Hematopoietic multipotent progenitor cell treated with erythropoietin and hydrocortisone succinate and interleukin-3 and kit ligand, for 6 days (in vitro differentiated cells): ENCODE results near the gene AXL.
"Not testable (repeated sequence)": the region's sequence is repeated elsewhere in the genome, so short reads cannot be mapped to it uniquely, and the experiment has no call there.

Experiments
- DNase-seq: peaks from one replicate; pipeline ENCODE4 v3.0.0-alpha.2; 2015

Gene AXL

DNA sequence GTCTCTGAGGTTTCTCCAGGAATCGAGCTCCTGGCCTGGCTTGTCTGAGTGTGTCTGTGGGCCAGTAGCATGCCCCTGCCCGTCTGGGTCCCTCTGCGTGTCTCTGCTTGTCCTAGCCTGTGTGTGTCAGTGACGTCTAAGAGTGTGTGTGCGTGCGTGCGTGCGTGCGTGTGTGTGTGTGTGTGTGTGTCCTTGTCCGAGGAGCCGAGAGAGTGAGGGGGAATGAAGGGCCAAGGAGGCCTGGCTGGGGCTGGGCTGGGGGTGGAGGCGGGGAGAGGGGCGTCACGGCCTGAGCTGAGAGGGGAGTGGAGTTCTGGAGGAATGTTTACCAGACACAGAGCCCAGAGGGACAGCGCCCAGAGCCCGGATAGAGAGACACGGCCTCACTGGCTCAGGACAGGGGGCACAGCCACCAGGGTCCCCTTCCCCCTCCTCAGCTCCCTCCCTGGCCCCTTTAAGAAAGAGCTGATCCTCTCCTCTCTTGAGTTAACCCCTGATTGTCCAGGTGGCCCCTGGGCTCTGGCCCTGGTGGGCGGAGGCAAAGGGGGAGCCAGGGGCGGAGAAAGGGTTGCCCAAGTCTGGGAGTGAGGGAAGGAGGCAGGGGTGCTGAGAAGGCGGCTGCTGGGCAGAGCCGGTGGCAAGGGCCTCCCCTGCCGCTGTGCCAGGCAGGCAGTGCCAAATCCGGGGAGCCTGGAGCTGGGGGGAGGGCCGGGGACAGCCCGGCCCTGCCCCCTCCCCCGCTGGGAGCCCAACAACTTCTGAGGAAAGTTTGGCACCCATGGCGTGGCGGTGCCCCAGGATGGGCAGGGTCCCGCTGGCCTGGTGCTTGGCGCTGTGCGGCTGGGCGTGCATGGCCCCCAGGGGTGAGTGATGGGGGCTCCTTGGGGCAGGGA is at the start of gene AXL:
AXL (plus strand) TSS at position 609 of the 893 bp plus-strand sequence; CDS start at position 779, 170 bp downstream.
- no peak for DNase-seq

DNA sequence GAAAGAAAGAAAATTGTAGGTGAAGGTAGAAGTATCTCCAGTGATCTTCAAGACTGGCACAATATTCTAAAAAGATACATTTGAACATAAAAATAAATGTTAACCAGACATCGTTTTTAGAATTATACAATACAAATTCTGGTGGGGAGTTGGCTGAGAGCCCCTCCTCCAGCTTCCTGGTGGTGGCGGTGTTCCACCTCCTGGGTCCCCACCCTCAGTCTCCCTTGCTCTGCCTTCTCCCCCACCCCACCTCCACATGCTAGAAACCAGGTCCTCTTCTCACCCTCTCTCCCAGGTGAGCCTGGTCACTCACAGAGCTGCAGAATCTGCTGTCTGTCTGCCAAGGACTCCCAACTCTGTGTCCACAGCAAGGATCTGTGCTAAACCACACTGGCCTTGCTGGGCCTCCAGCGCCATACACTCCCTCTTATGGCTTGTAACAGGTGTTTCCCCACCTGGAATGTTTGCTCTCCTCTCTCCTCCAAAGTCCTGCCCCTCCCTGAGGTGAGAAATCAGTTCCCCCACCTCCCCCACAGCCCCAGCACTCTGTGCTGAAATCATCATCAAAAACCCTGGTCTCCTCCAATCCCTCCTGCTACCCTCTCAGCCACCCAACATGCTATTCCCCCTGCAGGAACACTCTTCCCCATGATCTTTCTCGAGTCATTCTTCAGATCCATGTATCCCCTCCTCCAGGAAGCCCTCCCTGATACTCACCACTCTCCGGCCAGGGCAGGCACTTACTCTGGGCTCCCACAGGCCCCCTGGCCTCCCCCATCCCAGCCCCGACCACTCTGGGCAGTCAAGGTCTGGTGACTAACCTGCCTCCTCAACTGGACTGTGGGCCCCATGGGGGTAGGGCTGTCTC is 46.5 kb upstream of the AXL start:
- no peak for DNase-seq

DNA sequence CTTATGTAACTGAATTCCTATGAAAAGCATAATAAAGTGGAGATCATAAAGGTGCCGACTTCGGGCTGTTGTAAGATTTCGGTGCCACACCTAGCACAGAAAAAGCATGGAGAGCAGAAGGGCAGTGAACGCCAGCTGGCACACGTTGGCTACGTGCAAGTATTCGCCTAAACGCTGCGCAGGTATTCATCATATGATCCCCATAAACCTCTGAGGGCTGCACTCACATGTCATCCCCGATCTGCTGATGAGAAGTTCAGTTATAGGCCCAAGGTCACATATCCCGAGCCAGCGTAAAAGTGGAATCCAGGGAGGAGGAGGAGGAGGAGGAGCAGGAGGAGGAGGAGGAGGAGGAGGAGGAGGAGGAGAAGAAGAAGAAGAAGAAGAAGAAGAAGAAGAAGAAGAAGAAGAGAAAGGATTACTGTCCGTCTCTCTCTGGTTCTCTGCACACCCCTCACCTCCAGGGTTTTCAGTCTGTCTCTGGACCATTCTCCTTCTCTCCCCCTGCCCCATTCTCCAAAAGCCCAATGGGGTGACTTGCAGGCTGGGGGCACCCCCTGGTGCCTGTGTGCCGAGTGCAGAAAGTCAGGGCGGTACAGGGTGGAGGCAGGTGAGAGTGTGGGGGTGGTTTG is 44.6 kb upstream of the AXL start:
- DNase-seq, result no peak

DNA sequence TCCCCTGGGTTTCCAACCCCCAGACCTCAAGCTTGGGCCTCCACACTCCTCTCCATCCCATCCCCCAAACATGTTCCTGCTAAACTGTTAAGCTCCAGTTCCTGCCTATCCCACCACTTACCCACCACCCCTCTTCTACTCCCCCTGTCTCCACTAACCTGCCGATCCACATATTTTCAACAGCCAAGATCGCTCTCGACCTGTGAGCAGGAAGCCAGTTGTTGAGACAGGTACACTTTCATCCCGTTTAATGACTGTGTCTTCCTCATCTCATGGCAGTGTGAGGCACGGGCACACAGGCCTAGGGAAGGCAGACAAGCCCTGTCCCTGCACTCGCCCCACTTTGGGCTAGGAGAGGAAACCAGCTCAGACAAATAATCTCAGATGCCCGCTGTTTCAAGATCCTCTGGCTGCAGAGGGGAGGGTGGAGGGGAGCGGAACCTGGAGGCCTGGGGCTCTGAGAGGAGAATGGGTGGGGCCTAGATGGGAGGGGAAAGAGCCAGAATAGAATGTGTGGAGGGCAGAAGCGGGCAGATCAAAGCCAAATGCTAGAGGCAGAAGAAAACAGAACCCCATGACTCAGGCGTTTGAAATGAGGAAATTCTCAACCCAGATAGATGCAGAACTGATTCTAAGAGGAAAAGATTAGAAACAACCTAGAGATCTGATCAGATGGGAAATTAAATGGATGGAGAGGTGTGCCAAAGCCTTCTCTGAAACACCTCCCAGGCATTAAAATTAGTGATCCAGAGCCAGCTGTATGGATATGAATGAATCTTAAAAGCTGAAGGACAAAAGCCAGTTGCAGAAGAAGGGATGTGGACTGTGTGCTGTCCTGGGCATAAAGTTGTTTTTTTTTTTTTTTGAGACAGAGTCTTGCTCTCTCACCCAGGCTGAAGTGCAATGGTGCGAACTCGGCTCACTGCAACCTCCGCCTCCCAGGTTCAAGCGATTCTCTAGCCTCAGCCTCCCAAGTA is 42.9 kb upstream of the AXL start:
- peak; percentile 80 for DNase-seq

DNA sequence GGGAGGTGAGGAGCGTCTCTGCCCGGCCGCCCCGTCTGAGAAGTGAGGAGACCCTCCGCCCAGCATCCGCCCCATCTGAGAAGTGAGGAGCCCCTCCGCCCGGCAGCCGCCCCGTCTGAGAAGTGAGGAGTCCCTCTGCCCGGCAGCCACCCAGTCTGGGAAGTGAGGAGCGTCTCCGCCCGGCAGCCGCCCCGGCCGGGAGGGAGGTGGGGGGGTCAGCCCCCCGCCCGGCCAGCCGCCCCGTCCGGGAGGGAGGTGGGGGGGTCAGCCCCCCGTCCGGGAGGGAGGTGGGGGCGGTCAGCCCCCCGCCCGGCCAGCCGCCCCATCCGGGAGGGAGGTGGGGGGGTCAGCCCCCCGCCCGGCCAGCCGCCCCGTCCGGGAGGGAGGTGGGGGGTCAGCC is 38.9 kb upstream of the AXL start:
- DNase-seq, result not testable (repeated sequence)

DNA sequence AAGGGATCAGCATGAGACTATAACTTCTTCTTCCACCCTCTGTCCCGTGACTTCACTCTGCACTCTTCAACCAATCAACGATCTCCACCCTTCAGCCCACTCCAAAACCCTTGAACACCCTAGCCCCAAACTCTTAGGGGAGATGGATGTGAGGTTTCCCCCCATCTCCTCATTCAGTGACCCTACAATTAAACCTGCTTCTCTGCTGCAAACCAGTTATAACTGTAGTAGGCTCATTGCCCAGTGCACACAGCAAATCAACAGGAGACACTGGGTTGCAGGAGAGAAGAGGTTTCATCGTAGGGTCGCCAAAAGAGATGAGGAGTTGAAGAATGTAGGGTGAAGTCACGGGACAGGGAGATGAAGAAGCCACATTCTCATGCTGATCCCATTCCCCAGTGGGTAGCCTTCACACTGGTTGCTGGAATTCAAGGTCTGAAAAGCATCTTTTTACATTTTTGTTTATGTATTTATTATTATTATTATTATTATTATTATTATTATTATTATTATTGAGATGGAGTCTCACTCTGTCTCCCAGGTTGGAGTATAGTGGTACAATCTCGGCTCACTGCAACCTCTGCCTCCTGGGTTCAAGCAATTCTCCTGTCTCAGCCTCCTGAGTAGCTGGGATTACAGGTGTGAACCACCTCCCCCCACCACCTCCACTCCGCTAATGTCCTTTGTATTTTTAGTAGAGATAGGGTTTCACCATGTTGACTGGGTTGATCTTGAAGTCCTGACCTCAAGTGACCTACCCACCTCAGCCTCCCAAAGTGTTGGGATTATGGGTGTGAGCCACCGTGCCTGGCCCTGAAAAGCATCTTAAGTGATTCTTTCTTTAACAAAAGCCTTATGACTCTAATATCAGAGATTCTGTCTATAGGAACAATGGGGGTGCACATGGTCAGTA is 31.8 kb upstream of the AXL start:
- no peak for DNase-seq

DNA sequence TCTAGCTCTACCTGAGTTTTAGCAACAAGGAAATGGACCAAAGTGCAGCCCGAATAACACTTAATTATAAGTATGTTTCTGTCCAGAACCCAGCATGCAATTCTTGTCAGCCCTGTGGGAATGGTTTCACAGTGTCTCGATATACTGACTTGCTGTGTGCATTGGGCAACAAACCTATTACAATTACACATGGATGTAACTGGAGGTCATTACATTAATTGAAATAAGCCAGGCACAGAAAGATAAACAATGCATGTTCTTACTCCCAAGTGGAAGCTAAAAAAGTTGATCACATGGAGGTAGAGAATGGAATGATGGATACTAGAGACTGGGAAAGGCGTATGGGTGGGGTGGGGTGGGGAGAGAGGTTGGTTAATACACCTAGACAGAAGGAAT is 31.1 kb upstream of the AXL start:
- DNase-seq, result no peak

DNA sequence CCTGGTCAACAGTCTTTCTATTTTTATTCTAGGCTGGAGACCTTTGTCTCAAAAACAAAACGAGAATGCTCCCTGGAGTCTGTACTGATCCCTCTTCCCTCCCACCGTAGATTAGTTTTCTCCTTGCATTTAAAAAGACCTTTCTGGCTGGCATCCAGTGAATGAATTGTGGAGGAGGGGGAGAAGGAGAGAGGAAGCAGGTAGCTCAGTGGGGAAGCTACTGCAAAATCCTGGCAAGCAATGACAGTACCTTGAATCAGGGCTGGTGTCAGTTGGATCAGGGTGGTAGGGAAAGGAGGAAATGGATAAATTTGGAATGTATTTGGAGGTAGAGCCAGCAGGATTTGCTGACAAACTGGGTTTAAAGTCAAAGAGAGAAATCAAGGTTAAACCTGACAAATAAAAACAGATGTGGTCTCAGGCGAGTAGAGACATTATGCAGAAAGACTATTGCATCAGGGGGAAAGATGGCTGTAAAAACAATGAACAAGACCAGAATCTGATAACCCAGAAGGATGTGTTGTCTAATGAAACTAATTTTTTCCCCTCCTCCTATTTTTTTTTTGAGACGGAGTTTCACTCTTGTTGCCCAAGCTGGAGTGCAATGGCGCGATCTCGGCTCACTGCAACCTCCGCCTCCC is 29.5 kb upstream of the AXL start:
- DNase-seq, result no peak

DNA sequence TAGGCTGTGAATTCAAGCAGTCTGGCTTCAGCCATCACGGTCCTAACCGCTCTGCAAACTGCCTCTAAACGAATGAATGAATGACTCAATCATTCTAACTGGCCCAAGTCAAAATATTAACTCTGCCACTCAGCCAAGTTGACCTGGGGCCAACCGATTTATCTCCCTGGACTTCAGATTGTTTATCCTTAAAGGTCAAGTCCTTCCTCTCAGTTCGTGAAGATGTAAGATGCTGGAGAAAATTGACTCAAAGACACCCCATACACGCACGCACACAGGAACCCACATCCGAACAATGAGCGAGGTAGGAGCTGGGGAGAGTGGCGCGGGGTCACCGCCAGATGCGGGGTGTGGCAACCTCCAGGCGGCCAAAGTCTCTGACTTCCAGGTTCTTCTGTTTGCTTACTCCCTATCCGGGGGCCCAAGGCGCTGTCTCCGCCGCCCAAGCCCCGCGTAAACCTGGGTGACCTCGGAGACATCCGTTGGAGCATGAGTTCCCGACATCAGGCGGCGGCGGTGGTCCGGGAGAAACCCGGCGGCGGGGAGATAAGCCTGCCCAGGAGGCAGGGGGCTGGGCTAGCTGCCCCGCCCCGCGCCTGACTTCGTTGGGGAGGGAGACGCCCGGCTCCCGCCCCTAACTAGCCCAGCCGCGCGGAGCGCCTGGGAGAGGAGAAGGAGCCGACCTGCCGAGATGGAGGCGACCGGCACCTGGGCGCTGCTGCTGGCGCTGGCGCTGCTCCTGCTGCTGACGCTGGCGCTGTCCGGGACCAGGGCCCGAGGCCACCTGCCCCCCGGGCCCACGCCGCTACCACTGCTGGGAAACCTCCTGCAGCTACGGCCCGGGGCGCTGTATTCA is 26.2 kb upstream of the AXL start, which contains the start of gene CYP2S1:
CYP2S1 (plus strand) TSS at position 646 of the 856 bp plus-strand sequence; CDS start at position 692, 46 bp downstream.
- DNase-seq, result peak; percentile 84

DNA sequence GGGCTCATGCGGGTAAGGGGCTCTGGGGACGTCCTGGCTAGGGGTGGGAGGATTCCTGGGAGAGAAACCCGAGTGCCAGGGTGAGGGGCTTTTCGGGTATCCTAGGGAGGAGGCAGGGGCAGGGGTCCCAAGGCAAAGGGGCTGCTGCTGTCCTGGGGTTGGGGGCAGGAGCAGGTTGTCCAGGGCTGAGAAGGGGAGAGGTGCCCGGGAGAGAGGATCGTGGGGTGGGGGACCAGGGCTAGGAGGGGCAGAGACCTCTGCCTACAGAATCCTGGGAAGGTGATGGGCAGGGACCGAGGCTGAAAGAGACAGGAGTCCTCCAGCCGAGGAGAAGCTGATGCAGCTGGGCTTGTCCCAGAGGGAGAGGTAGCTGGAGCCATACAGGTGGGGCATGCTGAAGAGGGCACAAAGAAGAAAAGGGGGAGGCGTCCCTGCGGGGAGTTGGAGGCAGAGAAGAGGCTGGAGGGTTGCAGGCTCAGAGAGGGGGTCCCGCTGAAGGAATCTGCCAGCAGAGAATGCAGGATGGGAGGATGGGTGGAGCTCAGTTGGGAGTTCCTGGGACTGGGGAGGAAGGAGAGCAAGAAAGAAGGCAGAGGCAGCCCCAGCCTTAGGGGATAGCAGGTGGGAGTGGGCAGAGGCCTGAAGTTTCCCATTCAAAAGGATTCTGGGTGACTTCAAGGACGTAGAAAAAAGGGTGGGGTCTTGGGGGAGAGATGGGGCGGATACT is 25.4 kb upstream of the AXL start:
- no peak for DNase-seq

DNA sequence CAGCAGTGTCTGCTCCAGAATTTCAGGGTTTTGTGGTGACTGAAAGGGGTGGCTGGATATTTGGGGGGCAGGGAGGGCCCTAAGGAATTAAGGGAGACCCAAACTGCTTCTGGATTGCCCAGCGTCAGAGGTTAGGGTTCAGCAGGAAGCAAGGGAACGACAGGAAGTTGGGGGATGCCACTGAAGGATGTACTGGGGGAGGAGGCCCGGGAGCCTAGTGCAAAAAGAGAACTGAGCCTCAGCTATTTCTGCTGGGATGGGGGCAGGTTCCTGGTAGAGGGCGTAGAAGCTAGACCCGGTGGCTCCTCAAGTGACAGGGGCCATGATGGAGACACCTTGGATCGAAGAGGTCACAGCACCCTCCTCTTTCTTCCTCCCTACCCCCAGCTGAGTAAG is 24.9 kb upstream of the AXL start:
- no peak for DNase-seq

DNA sequence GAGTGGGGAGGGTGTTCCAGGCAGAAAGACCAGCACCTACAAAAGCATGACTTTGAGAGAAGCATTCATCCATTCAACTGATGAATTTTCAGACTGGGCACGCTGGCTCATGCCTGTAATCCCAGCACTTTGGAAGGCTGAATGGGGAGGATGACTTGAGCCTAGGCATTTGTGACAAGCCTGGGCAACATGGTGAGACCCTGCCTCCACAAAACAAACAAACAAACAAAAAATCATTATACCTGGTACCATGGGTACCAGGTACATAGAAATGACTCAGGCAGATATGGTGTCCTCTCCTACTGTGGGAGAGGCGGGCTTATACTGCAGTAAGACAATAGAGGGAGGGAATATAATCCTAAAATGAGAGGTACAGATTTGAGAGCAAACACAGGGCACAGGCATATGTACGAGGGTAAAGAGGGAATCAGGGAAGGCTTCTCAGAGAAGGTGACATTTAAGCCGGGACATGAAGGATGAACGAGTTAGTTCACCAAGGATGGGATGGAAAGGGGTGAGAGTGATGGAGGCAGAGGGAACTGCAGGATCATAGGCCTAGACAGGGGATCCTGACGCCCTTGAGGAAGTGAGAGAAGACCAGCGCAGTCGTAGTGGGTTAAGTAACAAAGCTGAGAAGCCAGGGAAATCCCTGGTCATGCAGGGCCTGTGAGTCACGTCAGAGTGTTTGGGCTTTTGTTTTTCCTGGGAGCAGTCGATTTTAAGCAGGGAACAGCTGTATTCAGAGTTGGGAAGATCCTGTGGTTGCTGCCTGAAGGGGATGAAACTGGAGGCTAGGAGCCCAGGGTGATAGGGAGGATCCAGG is 23.1 kb upstream of the AXL start:
- no peak for DNase-seq

DNA sequence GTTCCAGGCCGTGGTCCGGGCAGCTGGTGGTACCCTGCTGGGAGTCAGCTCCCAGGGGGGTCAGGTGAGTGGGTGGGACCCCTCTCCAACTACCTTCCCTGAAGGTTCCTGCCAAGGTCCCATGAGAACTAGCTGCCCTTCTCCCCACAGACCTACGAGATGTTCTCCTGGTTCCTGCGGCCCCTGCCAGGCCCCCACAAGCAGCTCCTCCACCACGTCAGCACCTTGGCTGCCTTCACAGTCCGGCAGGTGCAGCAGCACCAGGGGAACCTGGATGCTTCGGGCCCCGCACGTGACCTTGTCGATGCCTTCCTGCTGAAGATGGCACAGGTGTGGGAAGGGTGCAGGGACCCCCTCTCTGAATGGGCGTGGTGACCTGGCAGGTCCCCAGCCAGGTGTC is 20.5 kb upstream of the AXL start:
- DNase-seq, result no peak

DNA sequence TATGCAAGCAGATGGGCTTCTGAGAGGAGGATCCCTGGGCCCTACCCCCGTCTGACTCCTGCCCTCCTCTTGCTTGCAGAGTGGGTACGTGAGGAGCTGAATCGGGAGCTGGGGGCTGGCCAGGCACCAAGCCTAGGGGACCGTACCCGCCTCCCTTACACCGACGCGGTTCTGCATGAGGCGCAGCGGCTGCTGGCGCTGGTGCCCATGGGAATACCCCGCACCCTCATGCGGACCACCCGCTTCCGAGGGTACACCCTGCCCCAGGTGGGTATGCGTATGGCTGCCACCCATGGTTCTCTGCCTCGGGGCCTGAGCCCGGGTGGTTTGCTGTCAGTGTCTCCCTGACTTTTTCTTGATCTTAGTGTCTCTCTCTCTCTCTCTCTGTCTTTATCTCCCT is 15.7 kb upstream of the AXL start:
- DNase-seq, result no peak

DNA sequence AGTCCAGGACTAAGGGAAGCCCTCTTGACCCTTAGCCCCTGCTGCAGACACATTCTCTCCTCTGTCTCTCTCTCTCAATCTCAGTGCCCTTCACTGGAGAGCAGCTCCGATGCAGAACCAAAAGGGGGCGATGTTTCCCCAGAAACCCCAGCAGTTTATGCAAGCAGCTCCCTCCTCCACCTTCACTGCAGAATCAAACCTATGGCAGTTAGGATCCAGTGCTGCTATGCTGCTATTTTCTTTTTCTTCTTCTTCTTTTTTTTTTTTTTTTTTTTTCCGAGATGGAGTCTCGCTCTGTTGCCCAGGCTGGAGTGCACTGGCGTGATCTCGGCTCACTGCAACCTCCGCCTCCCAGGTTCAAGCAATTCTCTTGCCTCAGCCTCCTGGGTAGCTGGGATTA is 14.7 kb upstream of the AXL start:
- DNase-seq, result peak; percentile 90

DNA sequence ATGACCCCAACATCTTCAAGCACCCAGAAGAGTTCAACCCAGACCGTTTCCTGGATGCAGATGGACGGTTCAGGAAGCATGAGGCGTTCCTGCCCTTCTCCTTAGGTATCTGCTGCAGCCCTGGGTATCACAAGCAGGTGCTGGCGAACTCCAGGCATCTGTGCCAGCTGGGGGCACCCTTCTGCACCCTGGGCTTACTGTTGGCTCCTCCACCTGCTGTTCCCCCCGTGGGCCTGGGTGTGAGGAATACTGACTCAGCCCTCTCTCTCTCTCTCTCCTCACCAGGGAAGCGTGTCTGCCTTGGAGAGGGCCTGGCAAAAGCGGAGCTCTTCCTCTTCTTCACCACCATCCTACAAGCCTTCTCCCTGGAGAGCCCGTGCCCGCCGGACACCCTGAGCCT is 13.0 kb upstream of the AXL start:
- no peak for DNase-seq

DNA sequence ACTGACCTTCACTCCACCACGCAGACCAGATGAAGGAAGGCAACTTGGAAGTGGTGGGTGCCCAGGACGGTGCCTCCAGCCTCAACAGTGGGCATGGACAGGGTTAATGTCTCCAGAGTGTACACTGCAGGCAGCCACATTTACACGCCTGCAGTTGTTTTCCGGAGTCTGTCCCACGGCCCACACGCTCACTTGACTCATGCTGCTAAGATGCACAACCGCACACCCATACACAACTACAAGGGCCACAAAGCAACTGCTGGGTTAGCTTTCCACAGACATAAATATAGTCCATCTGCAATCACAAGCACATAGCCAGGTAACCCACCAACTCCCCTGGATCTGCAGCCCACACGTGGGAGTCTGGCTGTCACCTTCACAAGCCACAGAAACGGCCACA is 12.6 kb upstream of the AXL start:
- DNase-seq, result no peak
